HG02623 (cell line): ENCODE measurements around the gene RNF213.
"Not testable (repeated sequence)": the region's sequence is repeated elsewhere in the genome, so short reads cannot be mapped to it uniquely, and the experiment has no call there.

Experiments used
- ATAC-seq: cut with Tn5 transposase; IDR thresholded peaks from one replicate; pipeline ENCODE4 v1.9.1; 2021; ENCODE audit warnings: moderate library complexity; ENCODE audit not compliant: unreplicated experiment

The RNF213 gene

GRCh38 chr17:80291691-80292487, 31.2 kb downstream of the RNF213 start:
- no peak for ATAC-seq

GRCh38 chr17:80292521-80292971, 31.9 kb downstream of the RNF213 start:
- no peak for ATAC-seq

- no peak for ATAC-seq
These were observed 33.6 kb downstream of the RNF213 start for GRCh38 chr17:80294210-80294609.

- no peak for ATAC-seq
These were observed 34.0 kb downstream of the RNF213 start for GRCh38 chr17:80294653-80295052.

- ATAC-seq = no peak
These were observed 34.5 kb downstream of the RNF213 start for GRCh38 chr17:80295146-80295545.

GRCh38 chr17:80295559-80295958, 34.9 kb downstream of the RNF213 start:
- no peak for ATAC-seq

- no peak for ATAC-seq
These were observed 35.6 kb downstream of the RNF213 start for GRCh38 chr17:80296221-80296620.

- ATAC-seq = no peak
These were observed 37.4 kb downstream of the RNF213 start for GRCh38 chr17:80297996-80298560.

GRCh38 chr17:80299350-80300100, 38.9 kb downstream of the RNF213 start:
- ATAC-seq = not testable (repeated sequence)

- not testable (repeated sequence) for ATAC-seq
These were observed 40.1 kb downstream of the RNF213 start for GRCh38 chr17:80300756-80301155.

- ATAC-seq = no peak
These were observed 43.2 kb downstream of the RNF213 start for GRCh38 chr17:80303824-80304223.

- no peak for ATAC-seq
These were observed 47.5 kb downstream of the RNF213 start for GRCh38 chr17:80307994-80308691.

GRCh38 chr17:80308692-80309517, 48.3 kb downstream of the RNF213 start:
- no peak for ATAC-seq

GRCh38 chr17:80311216-80311827, 50.7 kb downstream of the RNF213 start:
- ATAC-seq = no peak

GRCh38 chr17:80312621-80313135, 52.0 kb downstream of the RNF213 start:
- no peak for ATAC-seq

GRCh38 chr17:80313160-80313829, 52.6 kb downstream of the RNF213 start:
- ATAC-seq = no peak

- ATAC-seq = not testable (repeated sequence)
These were observed 53.3 kb downstream of the RNF213 start for GRCh38 chr17:80313946-80314345.

GRCh38 chr17:80315517-80316182, 55.0 kb downstream of the RNF213 start:
- no peak for ATAC-seq

- no peak for ATAC-seq
These were observed 55.8 kb downstream of the RNF213 start for GRCh38 chr17:80316431-80316830.
